GM10266 (cell line): ENCODE results near the gene ALPL.
A peak's percentile ranks its signal among the peaks of the same experiment; 100 is the strongest.

Experiments
- DNase-seq: peaks from one replicate; pipeline ENCODE4 v3.0.0; 2012; ENCODE audit errors: extremely low spot score
- CTCF ChIP-seq: IDR thresholded peaks from 2 replicates; pipeline ENCODE4 v1.5.1; 2012; ENCODE audit warnings: mild to moderate bottlenecking, low read depth; ENCODE audit not compliant: control insufficient read depth, insufficient read depth; ENCODE audit errors: missing control alignments

ALPL gene

GRCh38 chr1:21569820-21570527, 60.8 kb downstream of the ALPL start:
- TF ChIP-seq CTCF = no peak
- no peak for DNase-seq

GRCh38 chr1:21570528-21570875, 61.3 kb downstream of the ALPL start:
- TF ChIP-seq CTCF = no peak
- DNase-seq = no peak

DNA sequence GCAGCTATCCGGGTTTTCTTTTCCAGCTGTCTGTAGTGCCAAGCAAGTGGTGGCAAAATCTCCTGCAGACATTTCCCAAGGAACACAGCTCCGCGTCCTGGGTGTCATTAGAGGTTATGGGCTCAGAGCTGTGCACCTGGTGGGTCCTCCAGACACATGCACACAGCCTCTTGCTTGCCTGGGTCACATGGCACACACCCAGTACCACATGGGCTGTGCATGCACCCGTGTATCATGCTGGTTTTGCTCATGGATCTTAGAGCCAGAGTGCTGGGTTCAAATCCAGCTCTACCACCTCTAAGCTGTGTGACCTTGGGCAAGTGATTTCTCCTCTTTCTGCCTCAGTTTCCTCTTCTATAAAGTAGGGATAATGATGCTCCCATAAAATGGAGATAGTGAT, 61.7 kb downstream of the ALPL start:
- DNase-seq = no peak
- no peak for TF ChIP-seq CTCF

DNA sequence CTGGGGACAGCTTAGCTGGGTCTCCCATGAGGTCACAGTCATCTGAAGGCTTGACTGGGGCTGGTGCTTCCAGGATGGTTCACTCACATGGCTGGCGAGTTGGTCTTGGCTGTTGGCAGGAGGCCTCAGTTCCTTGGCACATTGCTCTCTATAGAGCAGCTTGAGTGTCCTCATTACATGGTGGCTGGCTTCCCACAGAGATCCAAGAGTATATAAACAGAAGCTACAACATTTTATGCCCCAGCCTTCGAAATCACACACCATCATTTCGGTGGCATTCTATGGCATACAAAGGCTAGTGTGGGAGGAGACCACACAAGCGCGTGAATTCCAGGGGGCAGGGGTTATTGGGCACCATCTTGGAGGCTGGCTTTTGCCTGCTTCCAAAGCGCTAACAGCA, 63.0 kb downstream of the ALPL start:
- no peak for DNase-seq

GRCh38 chr1:21572735-21573277, 63.6 kb downstream of the ALPL start:
- TF ChIP-seq CTCF = no peak
- DNase-seq = no peak

More for the DNA sequence above, 63.0 kb downstream of the ALPL start:
- TF ChIP-seq CTCF = no peak

DNA sequence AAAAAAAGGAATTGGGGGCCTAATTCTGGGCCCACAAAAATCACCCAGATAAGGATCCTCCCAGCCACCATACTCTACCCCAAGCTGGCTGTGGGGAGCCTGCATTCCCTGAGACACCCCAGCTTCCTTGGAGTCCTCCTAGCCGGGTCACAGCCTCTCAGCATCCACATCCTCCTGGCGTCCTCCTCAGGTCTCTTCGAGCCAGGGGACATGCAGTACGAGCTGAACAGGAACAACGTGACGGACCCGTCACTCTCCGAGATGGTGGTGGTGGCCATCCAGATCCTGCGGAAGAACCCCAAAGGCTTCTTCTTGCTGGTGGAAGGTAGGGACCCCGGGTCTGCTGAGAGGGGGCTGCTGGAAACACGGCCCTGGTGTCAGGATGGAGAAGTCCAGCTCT, 64.3 kb downstream of the ALPL start:
- TF ChIP-seq CTCF = no peak
- no peak for DNase-seq

DNA sequence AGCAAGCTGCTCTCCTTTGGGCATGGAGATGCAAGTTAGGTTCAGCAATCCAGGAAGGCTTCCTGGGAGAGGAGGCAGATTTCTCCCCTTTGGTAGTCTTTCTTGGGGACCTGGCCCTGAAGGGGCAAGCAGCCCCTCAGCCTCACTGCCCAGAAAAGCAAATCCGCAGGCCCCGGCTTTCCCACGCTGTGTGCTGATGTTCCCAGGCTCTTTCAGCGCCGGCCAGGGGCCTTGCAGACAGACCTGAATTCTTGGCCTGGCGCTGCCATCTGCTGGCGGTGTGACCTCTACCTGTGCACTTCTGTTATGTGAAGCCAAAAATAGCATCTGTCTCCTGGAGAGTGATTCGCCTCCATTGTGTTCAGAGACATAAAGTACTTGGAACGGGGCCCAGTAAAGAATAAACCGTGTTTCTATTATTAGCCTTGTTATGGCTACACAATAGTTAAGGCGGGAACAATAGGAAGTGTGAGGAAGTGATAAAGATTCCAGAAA, 64.8 kb downstream of the ALPL start:
- DNase-seq = no peak
- peak; percentile 43 for TF ChIP-seq CTCF
